GM06990 (cell line): ENCODE results near the gene SIGLEC9.

Experiments used
- DNase-seq: peaks from one replicate; pipeline ENCODE4 v3.0.0-alpha.2; 2011; ENCODE audit not compliant: insufficient read length; ENCODE audit errors: extremely low read depth
- H3K27me3 ChIP-seq: replicated peaks from 2 replicates; pipeline ENCODE4 v1.6.0; 2011; ENCODE audit warnings: low read length; ENCODE audit not compliant: control insufficient read depth, insufficient read depth
- H3K36me3 ChIP-seq: 2 replicates; pipeline ENCODE4 v1.5.1; 2011; ENCODE audit warnings: low read length; ENCODE audit not compliant: control insufficient read depth, insufficient read depth
- H3K4me3 ChIP-seq: replicated peaks from 2 replicates; pipeline ENCODE4 v1.5.1; 2011; ENCODE audit warnings: low read depth, mild to moderate bottlenecking, control low read depth, low read length
- TF ChIP-seq, protein P1 (sequence below): IDR thresholded peaks from 2 replicates; pipeline ENCODE4 v1.5.1; 2011; ENCODE audit warnings: low read length, control low read depth, mild to moderate bottlenecking, inconsistent platforms; ENCODE audit not compliant: insufficient read depth, poor library complexity, severe bottlenecking

SIGLEC9 gene

GRCh38 chr19:51101171-51101865 is 23.4 kb upstream of the SIGLEC9 start:
- DNase-seq, result no peak
- no peaks in the 10 kb centered on the region for H3K27me3 ChIP-seq
- H3K4me3 ChIP-seq, result no peak overlapping the region
- H3K36me3 ChIP-seq, result peaks cover 13% of the 10 kb centered on the region
- TF ChIP-seq, protein P1, sequence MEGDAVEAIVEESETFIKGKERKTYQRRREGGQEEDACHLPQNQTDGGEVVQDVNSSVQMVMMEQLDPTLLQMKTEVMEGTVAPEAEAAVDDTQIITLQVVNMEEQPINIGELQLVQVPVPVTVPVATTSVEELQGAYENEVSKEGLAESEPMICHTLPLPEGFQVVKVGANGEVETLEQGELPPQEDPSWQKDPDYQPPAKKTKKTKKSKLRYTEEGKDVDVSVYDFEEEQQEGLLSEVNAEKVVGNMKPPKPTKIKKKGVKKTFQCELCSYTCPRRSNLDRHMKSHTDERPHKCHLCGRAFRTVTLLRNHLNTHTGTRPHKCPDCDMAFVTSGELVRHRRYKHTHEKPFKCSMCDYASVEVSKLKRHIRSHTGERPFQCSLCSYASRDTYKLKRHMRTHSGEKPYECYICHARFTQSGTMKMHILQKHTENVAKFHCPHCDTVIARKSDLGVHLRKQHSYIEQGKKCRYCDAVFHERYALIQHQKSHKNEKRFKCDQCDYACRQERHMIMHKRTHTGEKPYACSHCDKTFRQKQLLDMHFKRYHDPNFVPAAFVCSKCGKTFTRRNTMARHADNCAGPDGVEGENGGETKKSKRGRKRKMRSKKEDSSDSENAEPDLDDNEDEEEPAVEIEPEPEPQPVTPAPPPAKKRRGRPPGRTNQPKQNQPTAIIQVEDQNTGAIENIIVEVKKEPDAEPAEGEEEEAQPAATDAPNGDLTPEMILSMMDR, result no peak

- H3K36me3 ChIP-seq, result peaks cover 13% of the 10 kb centered on the region
- no peak overlapping the region for H3K4me3 ChIP-seq
- TF ChIP-seq, protein P1, result no peak
- H3K27me3 ChIP-seq, result no peaks in the 10 kb centered on the region
- no peak for DNase-seq
Measured at GRCh38 chr19:51102991-51103390, 21.7 kb upstream of the SIGLEC9 start.

DNA sequence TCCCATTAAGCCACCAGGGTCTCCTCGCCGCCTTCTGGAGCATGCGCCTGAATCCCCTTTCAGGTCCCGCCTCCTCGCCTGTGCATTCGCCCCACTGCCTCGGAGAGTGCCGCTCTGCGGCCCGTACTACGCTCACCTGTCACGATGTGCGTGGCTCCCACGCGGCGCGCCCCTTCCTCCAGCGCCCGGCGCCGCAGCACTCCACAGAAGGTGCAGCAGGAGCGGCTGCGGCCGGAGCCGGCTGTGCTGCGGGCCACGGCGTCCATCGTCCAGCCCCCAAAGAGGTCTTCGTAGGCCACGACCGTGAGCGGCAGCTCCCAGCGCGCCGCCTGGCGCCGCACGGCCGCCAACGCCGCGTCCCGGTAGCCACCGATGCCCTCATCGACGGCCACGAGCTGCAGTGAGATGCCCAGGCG is 20.8 kb upstream of the SIGLEC9 start:
- TF ChIP-seq, protein P1, result no peak
- Histone ChIP-seq H3K36me3 (peaks cover 13% of the 10 kb centered on the region), H3K27me3 (no peaks in the 10 kb centered on the region), H3K4me3 (no peak overlapping the region)
- no peak for DNase-seq

GRCh38 chr19:51107406-51108065 is 17.2 kb upstream of the SIGLEC9 start:
- no peaks in the 10 kb centered on the region for H3K27me3 ChIP-seq
- H3K36me3 ChIP-seq, result peaks cover 6% of the 10 kb centered on the region
- TF ChIP-seq, protein P1, result no peak
- H3K4me3 ChIP-seq, result peak overlapping the region; percentile 89
- no peak for DNase-seq

DNA sequence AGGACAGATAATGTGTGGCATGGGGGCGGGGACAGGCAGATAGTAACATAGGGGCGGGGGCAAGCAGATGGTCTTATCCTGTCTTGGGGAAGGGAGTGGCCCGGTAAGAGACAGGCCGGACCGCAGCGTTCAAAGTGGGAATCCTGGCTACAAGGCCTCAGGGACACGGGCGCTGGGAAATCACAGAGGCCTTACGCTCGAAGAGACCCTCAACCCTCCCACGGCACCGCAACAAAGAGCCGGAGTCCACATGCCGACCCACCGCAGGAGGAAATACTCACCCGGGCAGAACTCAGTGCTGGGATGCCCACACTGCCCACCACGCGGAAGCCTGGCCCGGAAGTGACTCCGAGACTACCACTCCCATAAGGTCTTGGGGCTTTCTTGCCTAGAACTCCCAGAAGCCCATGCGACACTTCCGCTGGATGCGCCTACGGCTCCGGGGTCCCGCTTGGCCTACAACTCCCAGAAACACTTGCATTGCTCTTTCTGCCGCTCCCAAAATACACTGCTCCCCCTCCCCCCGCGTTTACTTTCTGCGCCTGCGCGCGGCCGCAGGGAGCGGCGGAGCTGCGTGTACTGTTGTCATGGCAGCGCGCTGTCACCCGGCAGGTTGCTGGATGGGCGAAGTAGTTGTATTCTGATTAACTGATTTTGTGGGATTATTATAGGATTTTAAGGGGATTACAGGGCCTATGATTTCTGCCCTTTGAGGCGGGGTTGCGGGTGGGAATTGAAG is 16.5 kb upstream of the SIGLEC9 start, which contains the start of gene CTU1:
Gene CTU1, minus strand, starts transcription at position 344 of the 739 bp plus-strand sequence. CDS start 3,840 bp downstream, outside the sequence.
- TF ChIP-seq, protein P1, result no peak
- peaks cover 6% of the 10 kb centered on the region for H3K36me3 ChIP-seq

More for the DNA sequence above, 16.5 kb upstream of the SIGLEC9 start, which contains the start of gene CTU1:
- DNase-seq, result peak; percentile 99
- peaks cover 2% of the 10 kb centered on the region; the same call in 1 of the 2 replicates for H3K27me3 ChIP-seq
- peak within 1 kb of the TSS; percentile 89 for H3K4me3 ChIP-seq
